AG10803 (cell line): ENCODE measurements around the gene IGSF3.

Experiments used
- DNase-seq: peaks from one replicate; pipeline ENCODE4 v3.0.0; 2010; ENCODE audit warnings: low read depth
- H3K4me3 ChIP-seq: 2 replicates; pipeline ENCODE4 v1.5.1; 2011; ENCODE audit warnings: mild to moderate bottlenecking, low read length, control low read depth
- CTCF ChIP-seq: conservative IDR thresholded peaks from 2 replicates; pipeline ENCODE4 v1.5.1; 2011; ENCODE audit warnings: mild to moderate bottlenecking, low read length, control low read depth, inconsistent platforms

Gene IGSF3

GRCh38 chr1:116667575-116668105 is at the start of gene IGSF3:
TSS of gene IGSF3 (minus strand) at chr1:116667733. CDS start at chr1:116666326, 1,407 bp downstream.
- no peak for DNase-seq
- no peak for TF ChIP-seq CTCF
- peak within 1 kb of the TSS; percentile 48 for H3K4me3 ChIP-seq

- no peak overlapping the region for H3K4me3 ChIP-seq
- no peak for TF ChIP-seq CTCF
- DNase-seq, result no peak
Measured at GRCh38 chr1:116717318-116717717, 49.8 kb upstream of the IGSF3 start.

- TF ChIP-seq CTCF, result no peak
- DNase-seq, result no peak
- H3K4me3 ChIP-seq, result no peak overlapping the region
Measured at GRCh38 chr1:116716391-116716790, 48.9 kb upstream of the IGSF3 start.

GRCh38 chr1:116713474-116713873 is 45.9 kb upstream of the IGSF3 start:
- TF ChIP-seq CTCF, result no peak
- DNase-seq, result no peak

GRCh38 chr1:116712510-116712909 is 45.0 kb upstream of the IGSF3 start:
- TF ChIP-seq CTCF, result no peak
- no peak overlapping the region for H3K4me3 ChIP-seq
- DNase-seq, result no peak

More at GRCh38 chr1:116713474-116713873, 45.9 kb upstream of the IGSF3 start:
- H3K4me3 ChIP-seq, result no peak overlapping the region

- no peak for DNase-seq
- no peak for TF ChIP-seq CTCF
Measured at GRCh38 chr1:116711263-116711840, 43.8 kb upstream of the IGSF3 start.

GRCh38 chr1:116710420-116711262 is 43.1 kb upstream of the IGSF3 start:
- no peak for TF ChIP-seq CTCF
- DNase-seq, result no peak
- H3K4me3 ChIP-seq, result no peak overlapping the region

More at GRCh38 chr1:116711263-116711840, 43.8 kb upstream of the IGSF3 start:
- no peak overlapping the region for H3K4me3 ChIP-seq
